Hematopoietic multipotent progenitor cell treated with erythropoietin and hydrocortisone succinate and interleukin-3 and kit ligand, for 8 days (in vitro differentiated cells): ENCODE results near the gene CALY.
"Not testable (repeated sequence)": the region's sequence is repeated elsewhere in the genome, so short reads cannot be mapped to it uniquely, and the experiment has no call there.

ENCODE experiments used
- DNase-seq: peaks from one replicate; pipeline ENCODE4 v3.0.0-alpha.2; 2015

Gene CALY

GRCh38 chr10:133328358-133329343, 8.0 kb downstream of the CALY start:
- DNase-seq, result no peak

GRCh38 chr10:133327651-133328357, 8.9 kb downstream of the CALY start:
- DNase-seq, result no peak

- DNase-seq, result no peak
Measured at GRCh38 chr10:133326745-133327650, 9.7 kb downstream of the CALY start.

GRCh38 chr10:133326223-133326551, 10.5 kb downstream of the CALY start:
- DNase-seq, result no peak

GRCh38 chr10:133325440-133326222, 11.1 kb downstream of the CALY start:
- DNase-seq, result no peak

GRCh38 chr10:133324857-133325260, 11.8 kb downstream of the CALY start:
- no peak for DNase-seq

- peak; percentile 80 for DNase-seq
Measured at GRCh38 chr10:133324198-133324792, 12.4 kb downstream of the CALY start.

- DNase-seq, result not testable (repeated sequence)
Measured at GRCh38 chr10:133322064-133322709, 14.5 kb downstream of the CALY start.

- not testable (repeated sequence) for DNase-seq
Measured at GRCh38 chr10:133320852-133321422, 15.8 kb downstream of the CALY start.

GRCh38 chr10:133318494-133319127, 18.1 kb downstream of the CALY start:
- peak; percentile 61 for DNase-seq

GRCh38 chr10:133316732-133317131, 20.0 kb downstream of the CALY start:
- no peak for DNase-seq

- no peak for DNase-seq
Measured at GRCh38 chr10:133316266-133316665, 20.4 kb downstream of the CALY start.

GRCh38 chr10:133315847-133316246, 20.8 kb downstream of the CALY start:
- peak; percentile 29 for DNase-seq

- no peak for DNase-seq
Measured at GRCh38 chr10:133314911-133315310, 21.8 kb downstream of the CALY start.

- DNase-seq, result no peak
Measured at GRCh38 chr10:133313192-133313591, 23.5 kb downstream of the CALY start.

GRCh38 chr10:133312769-133313145, 23.9 kb downstream of the CALY start:
- DNase-seq, result no peak

GRCh38 chr10:133312016-133312768, 24.5 kb downstream of the CALY start:
- no peak for DNase-seq

GRCh38 chr10:133311570-133311969, 25.1 kb downstream of the CALY start:
- DNase-seq, result no peak

GRCh38 chr10:133310789-133311188, 25.9 kb downstream of the CALY start:
- no peak for DNase-seq

- DNase-seq, result no peak
Measured at GRCh38 chr10:133310399-133310755, 26.3 kb downstream of the CALY start.
